Left renal cortex interstitium (tissue), 4 donors: ENCODE results near the gene ABHD5. TPM values are rescaled to one million over a fixed set of nuclear protein-coding genes. Genes with fewer than 3 reads are reported as not detected.

ENCODE experiments used
- DNase-seq, 4 donors: peaks; one replicate each; pipeline ENCODE4 v3.0.0-alpha.2; 2013; ENCODE audit warnings: low read depth in 4 of 4, low spot score in 2 of 4, missing footprints in 1 of 4
- polyA plus RNA-seq, 4 donors: library from polyadenylated mRNA; unstranded; fragments of 120-200 nt; gene quantifications; one replicate each; pipeline ENCODE4 v1.2.1, GENCODE V29; 2013; ENCODE audit not compliant: insufficient read length in 4 of 4

The ABHD5 gene
- polyA plus RNA-seq, 4 donors: 20.9 to 24.9 (median 22.8) TPM

GRCh38 chr3:43773273-43774094 is 82.7 kb downstream of the ABHD5 start:
- no peak for DNase-seq

- DNase-seq: no peak
Observed at GRCh38 chr3:43774799-43775198, 84.1 kb downstream of the ABHD5 start.

- no peak for DNase-seq
Observed at GRCh38 chr3:43776101-43776500, 85.4 kb downstream of the ABHD5 start.

- no peak for DNase-seq
Observed at GRCh38 chr3:43779850-43780249, 89.1 kb downstream of the ABHD5 start.

- DNase-seq: no peak
Observed at GRCh38 chr3:43782541-43782940, 91.8 kb downstream of the ABHD5 start.

Other genes starting within 250 kb of the ABHD5 start
- 10 to 100 TPM; 30.9 to 41.0 (median 34.7) TPM for gene ANO10, start 68.9 kb upstream of the ABHD5 start, polyA plus RNA-seq